SIG-M5 (cell line): ENCODE results near the gene GPC5.

Experiments used
- DNase-seq: peaks from one replicate; lab custom pipeline; 2025; lab: John Stamatoyannopoulos, UW

The GPC5 gene

DNA sequence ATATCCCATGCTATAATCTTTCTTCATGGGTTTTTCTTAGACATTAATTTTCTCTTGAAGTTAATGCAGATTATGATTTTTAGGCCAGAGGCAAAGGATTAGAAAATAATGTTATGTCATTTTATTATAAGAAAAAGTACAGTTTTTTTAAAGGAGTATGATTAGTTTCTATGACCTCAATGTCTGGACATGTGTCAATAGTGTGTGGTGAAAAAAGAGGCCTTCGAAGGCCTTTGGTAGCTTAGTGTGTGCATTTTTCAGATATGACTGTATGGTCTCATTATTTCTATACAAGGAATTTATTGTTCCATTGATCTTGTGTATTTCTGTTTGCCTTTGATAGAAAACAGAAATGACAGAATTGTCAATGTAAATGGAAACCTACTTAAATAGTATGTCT is 195.6 kb downstream of the GPC5 start:
- no peak for DNase-seq

DNA sequence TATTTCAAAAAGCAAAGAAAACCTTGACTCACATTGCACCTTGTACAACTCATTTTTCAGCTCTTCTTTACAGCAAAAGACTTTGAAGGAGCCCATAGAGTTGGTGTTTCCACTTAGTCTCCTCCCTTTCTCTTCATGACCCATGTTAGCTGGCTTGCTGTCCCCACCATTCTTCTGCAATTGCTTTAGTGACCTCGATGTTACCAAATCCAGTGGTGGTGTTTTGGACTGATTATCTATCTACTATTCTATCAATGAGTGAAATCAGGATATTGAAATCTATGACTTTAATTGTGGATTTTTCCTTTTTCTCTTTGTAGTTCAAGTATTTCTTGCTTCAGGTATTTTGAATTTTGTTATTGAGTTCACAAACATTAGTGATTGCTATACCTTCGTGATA is 197.3 kb downstream of the GPC5 start:
- DNase-seq: no peak

DNA sequence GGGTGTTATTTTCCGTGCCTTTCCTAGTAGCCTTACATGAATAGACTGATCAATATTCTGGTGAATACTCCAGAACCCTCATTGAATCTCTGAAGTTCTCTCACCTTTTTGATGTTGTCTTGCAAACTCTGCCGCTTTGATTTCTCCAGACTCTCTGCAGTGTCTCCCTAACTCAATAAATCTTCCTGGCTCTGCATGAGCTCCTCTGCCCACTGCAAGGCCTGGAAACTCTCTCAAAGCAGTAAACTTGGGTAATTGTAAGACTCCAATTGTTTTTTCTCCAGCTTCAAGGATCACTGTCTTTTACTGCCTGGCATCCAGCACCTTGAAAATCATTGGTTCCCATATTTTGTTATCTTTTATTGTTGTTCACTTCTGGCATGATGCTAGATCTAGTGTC is 198.4 kb downstream of the GPC5 start:
- DNase-seq: no peak

DNA sequence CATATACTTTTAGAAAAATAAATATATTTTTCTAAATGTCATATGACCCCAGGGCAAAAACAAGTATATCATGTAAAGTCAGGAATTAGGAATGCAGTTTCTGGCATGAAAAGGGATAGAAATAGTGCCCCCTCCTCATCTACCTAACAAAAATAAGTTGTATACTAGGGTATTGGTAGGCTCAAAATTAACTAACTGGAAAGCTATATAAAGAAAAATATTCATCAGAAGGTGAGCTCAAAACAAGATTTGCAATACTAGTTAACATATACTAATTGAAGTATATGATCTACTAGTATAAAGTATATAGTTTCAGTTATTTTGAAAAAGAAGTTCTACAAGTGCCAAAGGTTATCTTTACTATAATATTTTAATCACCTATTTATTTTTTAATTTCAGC is 200.2 kb downstream of the GPC5 start:
- DNase-seq: no peak

DNA sequence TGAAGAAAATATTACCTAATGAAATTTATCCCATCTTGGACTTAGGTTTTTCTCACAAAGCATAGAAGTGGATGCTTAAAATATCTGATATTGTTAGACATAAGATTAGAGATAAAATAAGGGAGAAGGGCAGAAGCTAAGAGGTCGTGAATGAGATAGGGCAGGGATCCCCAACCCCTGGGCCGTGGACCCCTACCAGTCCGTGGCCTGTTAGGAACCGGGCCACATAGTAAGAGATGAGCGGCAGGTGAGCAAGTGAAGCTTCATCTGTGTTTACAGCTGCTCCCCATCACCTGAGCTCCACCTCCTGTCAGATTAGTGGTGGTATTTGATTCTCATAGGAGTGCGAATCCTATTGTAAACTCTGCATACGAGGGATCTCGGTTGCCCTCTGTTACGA is 202.9 kb downstream of the GPC5 start:
- DNase-seq: no peak

DNA sequence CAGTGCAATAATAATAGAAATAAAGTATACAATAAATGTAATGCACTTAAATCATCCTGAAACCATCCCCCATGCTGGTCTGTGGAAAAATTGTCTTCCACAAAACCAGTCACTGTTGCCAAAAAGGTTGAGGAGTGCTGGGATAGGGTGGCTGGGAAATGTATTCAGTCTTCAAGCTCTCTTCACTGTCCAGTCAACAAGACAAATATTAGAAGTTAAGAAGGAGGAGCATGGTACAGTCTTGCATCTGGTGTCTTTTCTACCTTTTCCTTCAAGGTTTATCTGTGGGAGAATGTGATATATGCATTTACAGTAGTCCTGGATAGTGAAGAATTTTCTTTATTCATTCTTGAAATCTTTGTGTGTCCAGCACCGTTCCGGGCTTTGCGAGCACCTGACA is 203.4 kb downstream of the GPC5 start:
- DNase-seq: no peak

DNA sequence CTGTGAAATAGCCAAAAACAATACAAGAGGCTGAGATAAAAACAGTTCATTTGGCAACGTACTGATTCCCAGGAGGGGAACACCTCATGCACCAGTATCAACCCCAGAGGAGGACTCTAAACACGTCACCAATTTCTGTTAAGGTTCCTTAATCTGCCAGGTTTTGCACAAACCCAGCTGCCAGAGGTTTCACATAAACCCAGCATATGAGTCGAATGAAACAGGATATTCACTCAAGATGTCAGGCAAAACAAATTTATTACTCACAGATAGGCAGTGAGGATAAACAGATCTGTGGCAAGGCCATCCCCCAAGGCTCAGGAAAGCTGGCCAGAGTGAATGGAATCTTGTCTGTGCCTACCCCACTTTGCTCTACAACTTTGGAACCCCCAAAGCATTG is 210.9 kb downstream of the GPC5 start:
- DNase-seq: no peak

DNA sequence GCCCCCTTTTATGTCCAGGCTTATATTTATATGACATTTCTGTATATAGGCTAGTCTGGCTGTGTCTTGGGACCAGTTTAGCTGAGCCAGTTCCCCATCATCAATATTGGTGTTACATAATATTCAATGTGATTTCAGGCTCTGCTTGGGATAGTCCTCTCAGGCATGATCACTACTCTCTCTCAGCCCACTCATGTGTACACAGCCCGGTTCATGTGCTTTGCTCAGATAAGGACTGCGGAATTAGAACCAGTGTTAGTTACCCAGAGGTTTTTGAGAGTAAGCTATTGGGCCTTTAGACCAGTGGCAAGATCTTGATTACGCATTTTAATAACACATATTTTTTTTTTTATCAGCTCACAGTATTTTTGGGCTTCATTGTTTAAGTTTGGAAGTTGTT is 219.9 kb downstream of the GPC5 start:
- no peak for DNase-seq

DNA sequence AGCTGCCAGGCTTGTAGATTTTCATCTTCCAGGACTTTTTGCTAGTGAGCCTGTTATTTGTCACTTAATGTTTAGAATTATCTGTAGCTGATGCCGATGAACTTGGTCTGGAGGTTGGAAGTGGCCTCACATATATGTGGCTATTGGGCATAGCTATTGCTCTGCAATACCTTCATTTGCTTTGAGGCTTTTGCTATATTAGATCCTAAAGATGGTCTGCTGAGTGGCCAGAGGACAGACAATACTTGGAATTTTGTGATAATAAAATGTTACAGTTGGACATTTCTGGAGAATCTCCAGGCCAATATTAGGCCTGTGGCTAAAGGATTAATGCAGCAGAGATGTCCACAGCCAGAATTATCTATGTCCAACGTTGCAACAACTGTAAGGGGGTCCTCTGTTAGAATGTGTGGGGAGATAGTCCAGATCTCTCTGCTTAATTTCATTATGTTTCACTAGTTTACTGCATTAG is 222.3 kb downstream of the GPC5 start:
- no peak for DNase-seq

DNA sequence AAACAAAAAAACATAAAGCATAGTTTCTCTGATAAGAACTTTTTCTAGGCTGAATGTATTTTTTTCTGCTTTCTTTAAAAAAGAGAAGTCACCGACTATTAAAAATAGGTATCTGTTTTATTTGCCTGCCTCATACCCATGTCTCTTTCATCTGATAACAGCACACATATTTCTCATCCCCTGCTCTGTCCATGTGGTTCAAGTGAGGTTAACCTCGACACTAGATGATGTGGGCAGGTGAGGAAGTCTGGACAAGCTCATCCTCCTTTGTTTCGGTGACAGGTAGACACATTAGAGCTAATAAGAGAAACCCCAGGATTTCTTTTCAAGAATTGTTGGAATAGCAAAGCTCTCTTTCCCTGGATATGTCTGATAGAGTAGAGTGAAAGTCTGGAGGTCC is 222.7 kb downstream of the GPC5 start:
- no peak for DNase-seq

DNA sequence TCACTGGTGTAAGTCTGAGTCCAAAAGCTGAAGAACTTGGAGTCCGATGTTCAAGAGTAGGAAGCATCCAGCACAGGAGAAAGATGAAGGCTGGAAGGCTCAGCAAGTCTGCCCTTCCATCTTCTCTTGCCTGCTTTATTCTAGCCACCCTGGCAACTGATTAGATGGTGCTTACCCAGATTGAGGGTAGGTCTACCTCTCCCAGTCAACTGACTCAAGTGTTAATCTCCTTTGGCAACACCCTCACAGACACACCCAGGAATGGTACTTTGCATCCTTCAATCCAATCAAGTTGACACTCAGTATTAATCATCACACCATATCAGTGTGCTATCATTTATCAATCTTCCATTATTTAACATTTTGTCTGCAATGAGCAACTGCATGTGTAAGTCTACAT is 223.5 kb downstream of the GPC5 start:
- no peak for DNase-seq

DNA sequence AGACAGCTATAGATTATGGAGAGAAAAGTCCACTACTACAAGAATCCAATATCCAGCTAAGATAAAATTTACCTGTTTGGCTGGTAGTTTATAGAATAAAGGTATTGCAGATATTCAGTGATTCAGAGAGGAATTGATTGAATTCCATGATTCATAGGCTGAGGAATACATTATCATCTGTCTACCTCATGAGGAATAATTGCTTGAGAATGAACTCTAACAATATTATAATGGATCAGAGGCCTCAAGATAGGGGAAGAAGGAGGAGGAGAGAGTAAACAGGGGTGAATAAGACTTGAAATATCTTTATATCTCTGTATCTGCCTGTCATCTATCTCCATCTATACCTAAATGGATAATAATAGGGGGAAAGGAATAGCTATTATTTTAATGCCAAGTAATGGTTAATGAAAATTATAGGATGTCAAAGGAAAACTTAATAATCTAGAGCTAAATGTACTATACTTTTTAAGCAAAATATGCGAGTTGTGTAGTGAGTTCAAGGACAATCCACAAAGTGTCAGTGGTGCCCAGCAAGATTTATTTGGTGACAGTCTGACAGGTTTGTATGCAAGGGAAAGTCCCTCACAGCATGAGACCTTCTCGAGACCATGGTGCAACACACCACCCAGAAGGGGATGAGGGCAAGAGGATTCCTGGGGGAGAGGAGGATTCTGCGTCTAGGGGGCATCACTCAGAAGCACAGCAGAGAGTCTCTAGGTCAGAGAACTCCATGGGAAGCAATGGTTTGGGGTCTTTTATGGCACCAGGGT is 224.5 kb downstream of the GPC5 start:
- no peak for DNase-seq

DNA sequence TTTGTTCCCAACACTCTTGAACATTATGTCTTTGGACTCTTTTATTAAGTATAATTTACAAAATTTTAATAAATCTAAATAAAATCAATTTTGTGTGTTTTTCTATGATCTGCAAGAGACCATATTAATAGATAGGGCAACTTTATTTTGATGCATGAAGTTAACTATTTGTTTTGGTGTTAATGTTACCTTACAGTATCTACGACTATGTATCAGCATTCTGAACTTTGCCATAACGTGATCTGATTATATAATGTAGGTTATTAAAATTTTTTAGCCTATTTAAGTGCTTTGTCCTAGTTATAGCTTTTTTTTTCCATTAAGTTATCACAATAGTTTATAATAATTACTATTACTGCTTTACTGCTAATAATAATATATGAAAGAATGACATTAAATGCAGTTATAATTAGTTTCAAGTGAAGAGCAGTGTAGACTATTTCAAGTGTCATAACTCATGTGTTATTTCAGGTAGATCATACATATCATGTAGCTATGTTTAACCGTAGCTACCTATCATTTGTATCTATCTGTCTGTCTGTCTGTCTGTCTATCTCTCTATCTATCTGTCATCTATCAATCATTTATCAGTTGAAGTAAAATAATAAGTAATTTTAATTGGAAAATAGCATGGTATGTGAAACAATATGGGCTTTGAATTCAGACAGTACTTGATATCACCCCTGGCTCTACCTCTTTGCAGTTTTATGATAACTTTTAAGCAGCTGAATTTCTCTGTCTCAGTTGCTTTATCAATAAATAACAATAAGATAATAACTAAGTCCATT is 229.7 kb downstream of the GPC5 start:
- DNase-seq: no peak

DNA sequence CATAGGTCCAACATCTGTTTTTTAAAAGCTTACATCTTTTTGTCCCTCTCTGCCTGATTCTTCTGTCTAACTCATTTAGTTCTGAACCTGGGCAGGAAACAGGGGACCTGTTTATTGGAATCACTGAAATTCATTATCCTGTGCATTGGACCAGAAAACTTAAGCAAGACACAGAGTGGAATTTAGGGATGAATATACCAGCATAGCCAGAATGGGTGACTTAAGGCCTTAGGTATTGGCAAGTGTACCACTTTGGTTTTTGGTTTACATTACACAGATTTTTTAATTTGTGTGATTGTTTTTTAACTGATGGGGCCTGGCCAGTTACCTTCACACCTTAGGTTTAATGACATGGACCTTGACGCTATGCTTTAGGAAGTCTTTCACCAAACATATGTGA is 232.5 kb downstream of the GPC5 start:
- no peak for DNase-seq

DNA sequence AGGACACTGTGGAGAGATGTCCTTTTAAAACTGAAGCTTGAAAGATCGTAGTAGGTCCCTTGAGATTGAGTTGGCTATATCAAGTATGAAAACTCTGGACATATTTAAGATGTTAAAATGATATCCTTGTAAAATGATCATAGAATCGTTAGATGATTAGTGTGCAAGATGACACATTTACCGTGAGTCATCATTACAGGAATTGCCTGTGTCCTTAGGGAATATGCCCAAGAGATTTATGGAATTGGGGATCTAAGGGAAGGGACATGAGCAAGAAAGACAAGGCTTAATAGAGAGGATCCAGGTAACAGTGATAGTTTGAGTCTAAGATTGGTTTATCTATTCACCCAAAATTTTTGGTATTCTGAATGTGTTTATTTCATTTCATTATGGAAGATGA is 233.7 kb downstream of the GPC5 start:
- no peak for DNase-seq

DNA sequence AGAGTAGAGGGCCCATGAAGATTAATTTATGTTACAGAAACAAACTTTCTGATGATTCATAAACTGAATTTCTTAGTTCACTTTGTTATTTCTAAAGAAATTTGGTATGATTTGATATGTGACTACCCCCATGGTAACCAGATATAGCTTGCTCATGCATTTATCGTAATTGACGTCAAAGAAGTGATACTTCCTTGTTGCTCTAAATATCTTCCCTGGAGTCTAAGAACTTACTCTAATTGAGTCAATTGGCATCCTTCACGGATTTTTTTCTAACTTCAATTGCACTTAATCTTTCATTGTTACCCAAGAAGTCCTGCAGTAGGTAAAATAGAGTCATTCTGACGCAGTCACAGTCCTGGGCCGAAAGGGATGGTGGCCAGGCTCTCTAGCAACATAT is 240.9 kb downstream of the GPC5 start:
- DNase-seq: no peak

DNA sequence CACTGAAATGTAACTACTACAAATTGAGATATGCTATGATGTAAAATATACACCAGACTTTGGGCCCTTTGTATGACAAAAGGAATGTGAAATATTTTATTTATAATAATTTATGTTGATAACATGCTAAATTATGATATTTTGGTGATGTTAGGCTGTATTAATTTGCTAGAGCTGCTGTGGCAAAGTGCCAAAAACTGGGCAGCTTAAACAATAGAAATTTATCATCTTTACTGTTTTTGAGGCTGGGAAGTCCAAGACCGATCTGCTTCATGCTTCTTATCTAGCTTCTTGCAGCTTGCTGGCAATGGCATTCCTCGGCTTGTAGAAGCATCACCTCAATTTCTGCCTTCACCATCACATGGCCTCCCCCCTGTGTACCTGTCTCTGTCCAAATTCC is 245.0 kb downstream of the GPC5 start:
- DNase-seq: no peak

DNA sequence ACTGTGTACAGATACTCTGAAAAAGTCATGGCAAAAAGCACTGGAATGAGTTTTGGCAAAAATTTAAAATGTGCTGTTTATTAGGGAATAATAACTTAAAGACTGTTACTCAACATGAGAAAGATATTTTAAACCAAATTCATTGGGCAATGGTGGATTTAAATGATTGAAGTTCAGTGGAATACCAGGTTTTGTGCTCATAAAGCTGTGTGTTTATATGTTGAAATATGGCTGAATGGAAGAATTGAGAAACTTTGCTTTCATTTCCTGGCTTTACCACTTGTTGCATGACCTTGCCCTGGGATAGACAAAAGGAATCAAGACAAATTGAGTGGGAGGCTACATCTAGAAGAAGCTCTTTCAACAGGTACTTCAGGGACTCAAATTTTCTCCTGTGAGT is 246.4 kb downstream of the GPC5 start:
- no peak for DNase-seq

DNA sequence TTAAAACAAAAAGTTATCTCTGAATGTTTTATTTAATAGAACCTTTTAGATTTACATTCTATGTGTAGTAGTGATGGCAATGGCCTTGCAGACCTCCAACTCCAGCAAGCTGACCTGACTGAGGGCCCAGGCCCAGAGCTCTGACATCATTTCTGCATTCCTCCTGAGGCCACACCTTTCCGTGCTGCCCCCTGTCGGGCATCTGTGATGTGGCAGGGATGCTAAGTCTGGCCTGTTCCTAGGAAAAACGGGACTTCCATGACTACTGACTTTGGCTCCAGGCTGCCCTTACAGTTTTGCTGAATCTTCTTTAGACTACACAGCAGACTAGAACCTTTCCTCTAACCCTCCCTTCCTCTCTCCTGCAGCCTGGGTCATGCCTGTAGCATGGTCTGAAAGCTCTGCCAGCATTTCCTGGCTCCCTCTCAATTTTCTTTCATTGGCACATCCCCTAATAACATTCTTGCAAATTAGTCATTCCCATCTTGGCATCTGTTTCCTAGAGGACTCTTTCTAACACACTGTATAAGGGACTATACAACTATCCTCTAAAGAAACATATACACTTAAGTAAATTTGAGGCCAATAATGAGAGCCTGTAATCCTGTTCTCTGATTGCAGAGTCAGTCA is 249.1 kb downstream of the GPC5 start:
- no peak for DNase-seq

DNA sequence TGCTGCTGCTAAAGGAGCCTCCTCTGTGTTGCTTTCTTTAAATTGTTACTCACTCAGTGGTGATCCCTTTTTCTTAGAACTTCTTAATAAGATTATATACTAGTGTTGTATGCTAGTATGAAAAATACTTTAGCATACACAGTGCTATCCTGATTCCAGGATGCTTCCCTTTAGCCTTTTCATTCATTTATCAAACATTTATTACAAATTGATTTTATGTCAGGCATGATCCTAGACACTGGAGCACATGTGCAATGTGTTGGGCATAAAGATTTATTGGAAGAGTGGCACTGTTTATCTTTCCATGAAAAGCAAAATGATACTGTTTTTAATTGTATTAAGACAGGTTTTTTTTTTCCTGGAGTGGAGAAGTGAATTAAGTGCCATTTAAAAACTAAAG is 249.6 kb downstream of the GPC5 start:
- no peak for DNase-seq

DNA sequence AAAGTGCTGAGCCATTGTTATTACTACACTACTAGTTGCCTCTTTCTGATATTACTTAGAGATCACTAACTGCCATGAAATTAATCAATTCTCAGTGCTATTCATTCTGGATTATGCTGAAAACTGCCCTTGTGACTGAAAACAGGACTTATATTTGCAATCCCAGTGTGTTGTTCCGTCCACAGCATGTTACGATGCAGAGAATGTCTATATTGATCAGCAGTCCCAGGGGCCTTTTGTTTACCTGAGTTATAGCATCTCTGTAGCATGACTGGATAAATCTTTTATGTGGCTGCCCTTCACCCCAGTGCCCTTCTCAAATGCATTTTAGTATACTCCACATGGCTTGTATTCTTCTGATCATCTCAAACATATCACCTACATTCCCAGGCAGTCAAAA is 251.0 kb downstream of the GPC5 start:
- DNase-seq: no peak

DNA sequence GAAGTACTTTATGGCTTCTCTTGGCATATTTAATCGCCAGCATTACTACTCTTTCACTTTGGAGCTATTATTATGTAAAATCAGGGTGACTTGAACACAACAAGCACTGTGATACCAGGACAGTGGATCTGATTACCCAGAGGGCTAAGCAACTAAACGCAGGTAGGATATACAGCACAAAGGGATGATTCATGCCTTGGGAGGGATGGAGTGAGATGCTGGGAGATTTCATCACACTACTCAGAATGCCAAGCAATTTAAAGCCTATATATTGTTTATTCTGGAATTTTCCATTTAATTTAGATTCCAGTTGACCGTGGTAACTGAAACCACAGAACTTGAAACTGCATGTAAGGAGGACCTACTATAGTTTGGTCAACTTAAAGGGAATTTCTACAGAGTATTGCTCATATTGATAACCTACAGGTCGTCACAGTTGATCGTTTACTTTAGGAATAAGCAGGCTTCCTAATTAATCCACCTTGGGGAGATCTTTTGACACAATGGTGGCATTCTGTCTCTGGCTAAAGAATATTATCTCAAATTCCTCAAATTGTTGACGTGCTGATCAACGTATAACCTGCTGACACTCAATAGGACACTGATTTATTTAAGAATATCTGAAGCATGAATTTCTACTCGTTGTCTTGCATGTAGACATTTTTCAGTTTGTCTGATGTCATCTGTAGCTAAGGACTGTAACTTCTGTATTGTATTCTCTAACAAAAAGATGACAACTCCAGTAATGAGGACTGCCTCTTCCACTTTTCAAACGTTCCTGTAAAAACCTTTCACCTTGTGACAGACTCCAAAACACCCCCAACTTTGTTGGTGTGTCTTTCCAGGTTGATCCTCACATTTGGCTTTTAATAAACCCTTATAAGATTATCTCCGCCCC is 254.2 kb downstream of the GPC5 start:
- no peak for DNase-seq
